HG03097 (cell line): ENCODE data around the gene AIG1.
"Not testable (repeated sequence)": the region's sequence is repeated elsewhere in the genome, so short reads cannot be mapped to it uniquely, and the experiment has no call there.

ENCODE experiments used
- ATAC-seq: cut with Tn5 transposase; IDR thresholded peaks from one replicate; pipeline ENCODE4 v1.9.1; 2021; ENCODE audit not compliant: unreplicated experiment, low FRiP score

AIG1 gene

DNA sequence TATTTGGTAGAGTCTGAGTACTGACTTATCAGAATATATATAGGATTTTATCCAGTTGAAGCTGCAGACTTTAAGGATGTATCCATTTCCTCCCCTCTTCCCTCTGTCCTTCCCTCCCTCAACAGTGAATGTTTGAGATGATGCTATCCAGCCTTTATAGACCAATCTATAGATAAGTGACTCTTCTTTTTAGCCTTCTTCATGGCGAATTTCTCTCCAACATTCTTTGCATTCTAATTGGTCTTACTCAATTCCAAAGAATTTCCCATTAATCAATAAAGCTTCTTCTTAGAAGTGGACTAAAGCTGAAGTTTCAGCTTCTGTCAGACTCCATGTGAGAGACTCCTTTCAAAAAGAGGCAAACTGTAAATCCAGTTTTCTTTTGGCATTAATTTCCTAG is 99.3 kb downstream of the AIG1 start:
- ATAC-seq = no peak

DNA sequence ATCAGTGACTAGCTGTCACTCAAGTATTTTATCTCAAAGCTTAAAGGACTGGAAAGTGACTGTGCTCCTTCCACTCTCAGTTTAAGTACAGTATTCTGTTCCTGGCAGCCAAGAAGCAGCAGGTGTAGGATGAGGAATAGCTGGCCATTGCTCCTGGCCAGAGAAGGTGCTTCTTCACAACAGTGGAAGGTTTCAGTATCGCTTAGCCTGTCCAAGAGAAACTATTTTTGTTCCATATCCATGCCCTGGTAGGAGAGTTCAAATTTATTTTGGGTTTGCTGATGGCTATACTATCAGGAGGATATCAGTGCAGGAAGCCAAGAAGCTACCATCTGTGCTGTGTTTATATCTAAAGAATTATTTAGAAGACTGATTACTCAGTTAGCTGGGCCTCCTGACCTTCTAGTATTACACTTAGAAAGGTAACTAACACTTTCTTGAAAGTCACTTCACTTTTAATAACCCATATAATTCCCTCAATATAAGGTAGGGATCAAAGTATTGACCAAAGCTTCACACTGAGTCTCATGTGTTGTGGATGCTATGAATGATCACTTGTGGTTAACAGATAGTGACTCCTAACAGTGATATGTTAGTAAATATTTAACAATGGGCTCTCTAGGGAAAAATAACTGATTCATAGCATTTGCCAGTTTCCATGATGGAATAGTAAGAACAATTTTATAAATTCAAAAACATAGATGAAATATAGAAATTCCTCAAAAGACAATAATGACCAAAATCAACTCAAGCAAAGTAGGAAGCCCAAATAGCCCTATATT is 99.9 kb downstream of the AIG1 start:
- no peak for ATAC-seq

GRCh38 chr6:143163621-143164020 is 102.9 kb downstream of the AIG1 start:
- ATAC-seq = no peak

DNA sequence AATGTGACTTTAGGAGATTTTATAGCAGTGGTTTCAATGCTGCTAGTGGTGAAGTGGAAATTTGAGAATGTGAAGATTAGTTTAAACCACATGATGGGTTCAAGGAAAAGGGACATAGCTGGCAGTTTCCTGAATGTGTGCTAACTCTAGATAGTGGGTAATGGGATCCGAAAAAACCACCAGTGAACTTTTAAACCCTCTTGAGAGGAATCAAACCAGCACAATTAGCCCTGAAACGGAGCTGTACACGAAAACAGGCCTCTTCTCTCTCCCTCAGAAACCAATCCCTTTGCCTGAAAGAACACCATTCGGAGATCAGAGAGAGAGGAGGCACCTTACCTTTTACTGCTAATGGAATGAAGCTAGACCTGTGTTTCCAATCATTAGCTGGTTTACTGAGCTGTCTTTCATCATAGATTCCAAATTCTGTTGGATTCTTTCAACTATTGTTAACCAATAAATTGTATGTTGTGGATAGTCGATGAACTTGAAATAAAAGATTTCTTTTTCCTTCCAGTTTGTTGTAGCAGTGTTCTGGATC is 103.9 kb downstream of the AIG1 start:
- no peak for ATAC-seq

DNA sequence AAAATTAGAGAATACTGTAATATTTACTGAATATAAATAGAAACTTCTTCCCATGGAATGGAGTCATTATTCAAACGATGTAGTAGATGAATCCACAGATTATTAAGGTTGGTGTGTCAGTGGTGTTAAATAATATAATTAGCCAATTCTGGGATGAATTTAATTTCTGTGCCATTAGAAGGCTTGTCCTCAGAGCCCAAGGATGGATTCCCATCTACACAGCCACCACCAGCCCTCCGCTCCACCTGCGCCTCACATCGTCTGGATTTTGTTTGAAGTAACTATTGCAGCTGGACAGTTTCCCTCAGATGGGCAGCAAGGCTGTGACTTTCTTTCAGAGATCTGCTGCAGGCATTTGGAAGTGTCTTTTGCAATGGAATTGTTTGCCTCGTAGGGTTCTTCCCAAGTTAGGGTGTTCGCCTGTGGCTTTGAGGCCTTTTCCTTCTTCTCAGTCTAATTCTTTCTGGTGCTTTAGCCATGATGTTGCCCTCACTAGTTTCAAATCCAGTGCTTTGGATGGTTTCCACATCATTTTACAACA is 104.7 kb downstream of the AIG1 start:
- ATAC-seq = no peak

- ATAC-seq = no peak
Observed at GRCh38 chr6:143166247-143166695, 105.6 kb downstream of the AIG1 start.

DNA sequence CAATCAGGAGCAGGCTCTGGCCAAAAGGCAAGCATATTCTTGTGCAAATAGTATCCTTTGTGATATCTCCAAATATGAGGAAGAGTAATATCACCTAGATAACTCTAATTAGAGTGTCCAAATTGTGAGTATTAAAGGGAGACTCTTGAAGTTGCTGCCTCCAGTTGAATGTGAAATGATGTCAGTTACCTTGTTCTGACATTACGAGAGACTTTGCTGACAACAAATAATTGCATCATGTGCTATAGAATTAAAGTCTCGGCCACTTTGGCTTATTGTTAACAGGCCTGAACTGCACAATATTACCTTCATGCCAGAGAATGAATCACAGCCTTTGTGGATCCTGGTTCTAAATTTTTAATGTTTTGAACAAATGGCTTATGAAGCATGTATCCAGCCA is 106.5 kb downstream of the AIG1 start:
- no peak for ATAC-seq

GRCh38 chr6:143168396-143168816 is 107.7 kb downstream of the AIG1 start:
- ATAC-seq = not testable (repeated sequence)

DNA sequence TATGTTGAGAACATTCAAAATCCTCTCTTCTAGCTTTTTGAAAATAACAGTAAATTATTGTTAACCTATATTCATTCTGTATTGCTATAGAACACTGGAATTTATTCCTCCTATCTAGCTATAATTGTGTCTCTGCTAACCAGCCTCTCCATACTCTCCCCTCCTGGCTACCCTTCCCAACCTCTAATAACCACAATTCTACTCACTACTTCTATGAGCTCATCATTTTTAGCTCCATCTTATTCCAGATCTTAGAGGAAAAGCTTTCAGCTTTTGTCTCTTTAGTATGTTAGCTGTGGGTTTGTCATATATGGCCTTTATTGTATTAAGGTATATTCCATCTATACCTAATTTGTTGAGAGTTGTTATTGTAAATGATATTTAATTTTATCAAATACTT is 108.8 kb downstream of the AIG1 start:
- ATAC-seq = no peak

- ATAC-seq = no peak
Observed at GRCh38 chr6:143174516-143174915, 113.8 kb downstream of the AIG1 start.

DNA sequence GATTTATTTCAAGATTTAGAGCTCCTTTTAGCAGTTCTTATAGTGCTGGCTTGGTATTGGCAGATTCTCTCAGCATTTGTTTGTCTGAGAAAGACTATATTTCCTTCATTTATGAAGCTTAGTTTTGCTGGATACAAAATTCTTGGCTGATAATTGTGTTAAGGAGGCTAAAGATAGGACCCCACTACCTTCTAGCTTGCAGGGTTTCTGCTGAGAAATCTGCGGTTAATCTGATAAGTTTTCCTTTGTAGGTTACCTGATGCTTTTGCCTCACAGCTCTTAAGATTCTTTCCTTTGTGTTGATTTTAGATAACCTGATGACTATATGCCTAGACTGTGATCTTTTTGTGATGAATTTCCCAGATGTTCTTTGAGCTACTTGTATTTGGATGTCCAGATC is 114.3 kb downstream of the AIG1 start:
- no peak for ATAC-seq

- no peak for ATAC-seq
Observed at GRCh38 chr6:143176090-143177021, 115.7 kb downstream of the AIG1 start.

GRCh38 chr6:143177706-143178105 is 117.0 kb downstream of the AIG1 start:
- ATAC-seq = no peak

- ATAC-seq = no peak
Observed at GRCh38 chr6:143179096-143179495, 118.4 kb downstream of the AIG1 start.

DNA sequence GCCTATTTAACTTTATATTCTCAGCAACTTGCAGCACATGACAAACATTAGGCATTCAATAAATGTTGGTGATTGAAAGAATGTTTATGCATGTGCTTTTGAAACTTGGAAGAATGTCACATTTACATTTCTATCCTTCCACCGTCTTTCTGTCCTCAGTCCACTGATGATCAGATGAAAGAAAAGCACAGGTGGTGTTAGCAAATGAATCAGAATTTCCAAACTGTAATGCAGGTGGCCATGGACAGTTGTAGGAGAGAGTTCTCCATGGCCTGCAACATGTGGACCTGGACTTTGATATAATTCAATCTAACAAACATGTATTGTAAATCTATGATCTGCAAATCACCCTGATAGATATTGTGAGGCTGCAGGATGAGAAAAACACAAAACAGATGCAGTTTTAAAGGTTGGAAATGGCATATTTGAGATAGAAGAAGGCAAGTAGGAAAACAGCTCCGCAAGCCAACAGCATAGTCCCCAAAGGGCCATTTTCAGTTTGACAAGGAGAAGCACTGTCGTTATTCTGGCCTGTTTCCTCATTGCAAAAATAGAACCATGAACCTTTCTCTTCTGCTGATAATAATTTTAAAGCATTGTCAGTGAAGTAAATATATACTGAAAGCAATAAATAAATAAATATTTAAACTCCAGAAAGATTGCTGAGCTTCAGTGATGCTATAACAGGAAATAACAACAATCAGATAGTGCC is 119.4 kb downstream of the AIG1 start:
- no peak for ATAC-seq

GRCh38 chr6:143180826-143181225 is 120.1 kb downstream of the AIG1 start:
- ATAC-seq = no peak

- no peak for ATAC-seq
Observed at GRCh38 chr6:143183666-143184065, 123.0 kb downstream of the AIG1 start.

GRCh38 chr6:143185288-143185687 is 124.6 kb downstream of the AIG1 start:
- no peak for ATAC-seq

GRCh38 chr6:143187238-143187923 is 126.7 kb downstream of the AIG1 start:
- ATAC-seq = no peak

DNA sequence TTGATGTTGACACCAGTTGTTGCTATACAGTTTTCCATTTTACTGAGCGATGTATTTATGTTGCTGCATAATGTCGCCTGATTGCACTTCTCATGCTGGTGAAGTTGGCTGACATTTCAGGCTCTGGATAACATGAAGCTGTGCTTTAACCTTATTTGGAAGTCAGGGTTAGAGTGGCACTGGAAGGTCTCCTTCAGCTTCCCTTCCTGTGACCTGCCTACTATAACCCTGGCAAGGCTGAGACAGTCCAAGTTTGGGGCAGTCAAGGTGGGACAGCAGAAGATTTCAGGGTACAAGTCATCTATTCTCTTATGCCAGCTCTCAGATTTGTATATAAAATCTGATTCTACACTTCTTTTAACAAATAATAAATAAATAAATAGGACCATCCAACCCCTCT is 127.6 kb downstream of the AIG1 start:
- ATAC-seq = no peak
